SU-DHL-6 (cell line): Measurements from ENCODE around the gene NOL12.

Experiments used
- H2AFZ ChIP-seq: fragments of 200-600 bp; sonication (generic); 2 replicates; pipeline ENCODE4 v1.6.1; 2014; ENCODE audit warnings: low read depth, mild to moderate bottlenecking, moderate library complexity, mixed read lengths, antibody characterized with exemption, low read length; ENCODE audit not compliant: severe bottlenecking
- H3F3A ChIP-seq: fragments of 200-600 bp; shearing (Covaris generic); 2 replicates; pipeline ENCODE4 v1.6.0; 2016; ENCODE audit warnings: antibody characterized with exemption, mild to moderate bottlenecking; ENCODE audit not compliant: insufficient read depth
- H3K27ac ChIP-seq: fragments of 200-600 bp; sonication (generic); 2 replicates; pipeline ENCODE4 v1.5.1; 2016; ENCODE audit warnings: low read depth, mild to moderate bottlenecking, low read length, moderate library complexity, mixed read lengths
- H3K27me3 ChIP-seq: fragments of 200-600 bp; sonication (generic), shearing (Covaris generic); 2 replicates; pipeline ENCODE4 v1.6.0; 2014; ENCODE audit warnings: mild to moderate bottlenecking, low read length
- H3K36me3 ChIP-seq: fragments of 200-600 bp; sonication (generic); 2 replicates; pipeline ENCODE4 v1.6.1; 2014; ENCODE audit warnings: mild to moderate bottlenecking, low read length, mixed read lengths
- H3K4me2 ChIP-seq: fragments of 300-600, 200-600 bp; shearing (Covaris generic), sonication (generic); 2 replicates; pipeline ENCODE4 v1.6.0; 2014; ENCODE audit warnings: low read length, low read depth, mild to moderate bottlenecking; ENCODE audit not compliant: poor library complexity, severe bottlenecking
- H3K4me3 ChIP-seq: fragments of 200-600 bp; sonication (generic); 2 replicates; pipeline ENCODE4 v1.5.1; 2014; ENCODE audit warnings: antibody characterized with exemption, low read length, mild to moderate bottlenecking, mixed read lengths; ENCODE audit not compliant: insufficient read depth, poor library complexity, severe bottlenecking
- H3K79me2 ChIP-seq: fragments of 200-600 bp; sonication (generic); 2 replicates; pipeline ENCODE4 v1.6.1; 2014; ENCODE audit warnings: mild to moderate bottlenecking, low read length, moderate library complexity; ENCODE audit not compliant: insufficient read depth
- H3K9ac ChIP-seq: fragments of 200-600 bp; sonication (generic); 2 replicates; pipeline ENCODE4 v1.7.0; 2014; ENCODE audit warnings: mild to moderate bottlenecking, low read length
- H3K9me2 ChIP-seq: fragments of 200-600 bp; sonication (generic); replicated peaks from 2 replicates; pipeline ENCODE4 v1.6.1; 2014; ENCODE audit warnings: low read length; ENCODE audit not compliant: insufficient read depth
- H3K9me3 ChIP-seq: fragments of 200-600 bp; sonication (generic); 2 replicates; pipeline ENCODE4 v1.6.1; 2014; ENCODE audit warnings: low read length, mixed read lengths; ENCODE audit not compliant: insufficient read depth
- H4K20me1 ChIP-seq: fragments of 200-600 bp; sonication (generic); 2 replicates; pipeline ENCODE4 v1.6.1; 2014; ENCODE audit warnings: low read depth, mild to moderate bottlenecking, antibody characterized with exemption, low read length, moderate library complexity, mixed read lengths
- EZH2phosphoT487 ChIP-seq: fragments of 200-600 bp; sonication (generic), shearing (Covaris generic); conservative IDR thresholded peaks from 2 replicates; pipeline ENCODE4 v1.6.1; 2018; ENCODE audit warnings: mild to moderate bottlenecking, antibody characterized with exemption, low read length, moderate library complexity, mixed read lengths
- TF ChIP-seq, protein P1 (sequence below): fragments of 200-600 bp; sonication (generic); IDR thresholded peaks from one replicate; pipeline ENCODE4 v1.5.1; 2017; ENCODE audit warnings: antibody characterized with exemption, mild to moderate bottlenecking, low read length, moderate library complexity; ENCODE audit not compliant: insufficient read depth, poor library complexity, severe bottlenecking

Gene NOL12

DNA sequence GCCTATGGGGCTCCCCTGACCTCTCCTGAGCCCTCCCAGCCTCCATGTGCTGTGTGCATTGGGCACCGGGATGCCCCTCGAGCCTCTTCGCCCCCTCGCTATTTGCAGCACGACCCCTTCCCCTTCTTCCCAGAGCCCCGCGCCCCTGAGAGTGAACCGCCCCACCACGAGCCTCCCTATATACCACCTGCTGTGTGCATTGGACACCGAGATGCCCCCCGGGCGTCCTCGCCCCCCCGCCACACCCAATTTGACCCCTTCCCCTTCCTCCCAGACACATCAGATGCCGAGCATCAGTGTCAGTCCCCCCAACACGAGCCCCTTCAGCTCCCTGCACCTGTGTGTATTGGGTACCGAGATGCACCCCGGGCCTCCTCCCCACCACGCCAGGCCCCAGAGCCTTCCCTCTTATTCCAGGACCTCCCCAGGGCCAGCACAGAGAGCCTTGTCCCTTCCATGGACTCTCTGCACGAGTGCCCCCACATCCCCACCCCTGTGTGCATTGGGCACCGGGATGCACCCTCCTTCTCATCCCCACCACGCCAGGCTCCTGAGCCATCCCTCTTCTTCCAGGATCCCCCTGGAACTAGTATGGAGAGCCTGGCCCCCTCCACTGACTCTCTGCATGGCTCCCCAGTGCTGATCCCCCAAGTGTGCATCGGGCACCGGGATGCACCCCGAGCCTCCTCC, 39.6 kb downstream of the NOL12 start:
- Histone ChIP-seq H3K9me2 (no peaks in the 10 kb centered on the region), H3F3A (no peaks in the 10 kb centered on the region), H3K9me3 (no peaks in the 10 kb centered on the region), H2AFZ (no peak overlapping the region), H3K9ac (no peak overlapping the region), H3K4me2 (no peak overlapping the region), H3K4me3 (no peak overlapping the region), H3K27ac (no peak overlapping the region), H3K27me3 (no peaks in the 10 kb centered on the region), H4K20me1 (no peaks in the 10 kb centered on the region), H3K36me3 (no peaks in the 10 kb centered on the region), H3K79me2 (no peaks in the 10 kb centered on the region)
- TF ChIP-seq, protein P1, sequence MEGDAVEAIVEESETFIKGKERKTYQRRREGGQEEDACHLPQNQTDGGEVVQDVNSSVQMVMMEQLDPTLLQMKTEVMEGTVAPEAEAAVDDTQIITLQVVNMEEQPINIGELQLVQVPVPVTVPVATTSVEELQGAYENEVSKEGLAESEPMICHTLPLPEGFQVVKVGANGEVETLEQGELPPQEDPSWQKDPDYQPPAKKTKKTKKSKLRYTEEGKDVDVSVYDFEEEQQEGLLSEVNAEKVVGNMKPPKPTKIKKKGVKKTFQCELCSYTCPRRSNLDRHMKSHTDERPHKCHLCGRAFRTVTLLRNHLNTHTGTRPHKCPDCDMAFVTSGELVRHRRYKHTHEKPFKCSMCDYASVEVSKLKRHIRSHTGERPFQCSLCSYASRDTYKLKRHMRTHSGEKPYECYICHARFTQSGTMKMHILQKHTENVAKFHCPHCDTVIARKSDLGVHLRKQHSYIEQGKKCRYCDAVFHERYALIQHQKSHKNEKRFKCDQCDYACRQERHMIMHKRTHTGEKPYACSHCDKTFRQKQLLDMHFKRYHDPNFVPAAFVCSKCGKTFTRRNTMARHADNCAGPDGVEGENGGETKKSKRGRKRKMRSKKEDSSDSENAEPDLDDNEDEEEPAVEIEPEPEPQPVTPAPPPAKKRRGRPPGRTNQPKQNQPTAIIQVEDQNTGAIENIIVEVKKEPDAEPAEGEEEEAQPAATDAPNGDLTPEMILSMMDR: no peak
- no peak for TF ChIP-seq EZH2phosphoT487

DNA sequence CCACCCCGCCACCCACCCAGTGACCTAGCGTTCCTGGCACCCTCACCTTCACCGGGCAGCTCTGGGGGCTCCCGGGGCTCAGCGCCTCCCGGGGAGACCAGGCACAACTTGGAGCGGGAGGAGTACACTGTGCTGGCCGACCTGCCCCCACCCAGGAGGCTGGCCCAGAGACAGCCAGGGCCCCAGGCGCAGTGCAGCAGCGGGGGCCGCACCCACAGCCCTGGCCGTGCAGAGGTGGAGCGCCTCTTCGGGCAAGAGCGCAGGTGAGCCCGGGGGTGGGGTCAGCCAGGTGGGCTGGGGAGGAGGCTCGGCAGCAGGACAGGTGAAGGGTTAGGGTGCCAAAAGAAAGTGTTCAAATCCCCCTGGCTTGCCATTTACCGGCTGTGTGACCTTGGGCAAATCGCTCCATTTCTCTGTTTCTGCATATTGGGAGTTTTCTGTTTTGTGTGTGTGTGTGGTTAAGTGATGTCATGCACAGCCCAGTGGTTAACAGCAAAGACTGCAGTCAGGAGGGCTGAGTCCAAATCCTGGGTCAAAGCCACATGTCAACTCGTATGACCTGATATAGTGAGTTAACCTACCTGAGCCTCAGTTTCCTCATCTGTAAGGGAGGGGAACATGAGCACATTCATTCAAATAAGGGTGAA, 40.2 kb downstream of the NOL12 start:
- TF ChIP-seq, protein P1: no peak
- TF ChIP-seq EZH2phosphoT487: no peak
- no peak overlapping the region for H3K4me2 ChIP-seq

DNA sequence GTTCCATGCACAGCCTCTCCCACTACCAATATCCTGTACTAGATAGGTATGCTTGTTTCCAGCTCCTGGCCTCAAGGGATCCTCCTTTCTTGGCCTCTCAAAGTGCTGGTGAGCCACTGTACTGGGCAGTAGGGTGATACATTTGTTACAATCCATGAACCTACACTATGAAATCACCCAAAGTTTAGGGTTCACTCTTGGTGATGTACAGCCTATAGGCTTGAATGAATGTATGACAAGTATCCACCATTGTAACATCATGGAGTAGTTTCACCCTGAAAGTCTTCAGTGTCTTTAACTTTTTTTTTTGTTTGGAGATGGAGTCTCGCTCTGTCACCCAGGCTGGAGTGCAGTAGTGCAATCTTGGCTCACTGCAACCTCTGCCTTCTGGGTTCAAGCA, 42.5 kb downstream of the NOL12 start:
- no peaks in the 10 kb centered on the region for H3F3A ChIP-seq
- H3K79me2 ChIP-seq: no peaks in the 10 kb centered on the region
- H4K20me1 ChIP-seq: no peaks in the 10 kb centered on the region
- H3K27ac ChIP-seq: no peak overlapping the region
- no peaks in the 10 kb centered on the region for H3K9me2 ChIP-seq
- TF ChIP-seq, protein P1: no peak
- TF ChIP-seq EZH2phosphoT487: no peak
- no peak overlapping the region for H2AFZ ChIP-seq
- H3K36me3 ChIP-seq: no peaks in the 10 kb centered on the region
- H3K4me3 ChIP-seq: no peak overlapping the region
- no peak overlapping the region for H3K9ac ChIP-seq
- no peaks in the 10 kb centered on the region for H3K27me3 ChIP-seq
- no peak overlapping the region for H3K4me2 ChIP-seq
- H3K9me3 ChIP-seq: no peaks in the 10 kb centered on the region

More for the DNA sequence above, 40.2 kb downstream of the NOL12 start:
- Histone ChIP-seq H3F3A (no peaks in the 10 kb centered on the region), H3K9me2 (no peaks in the 10 kb centered on the region), H3K27ac (no peak overlapping the region), H2AFZ (no peak overlapping the region), H3K9me3 (no peaks in the 10 kb centered on the region), H3K36me3 (no peaks in the 10 kb centered on the region), H3K4me3 (no peak overlapping the region), H3K9ac (no peak overlapping the region), H4K20me1 (no peaks in the 10 kb centered on the region), H3K27me3 (no peaks in the 10 kb centered on the region), H3K79me2 (no peaks in the 10 kb centered on the region)
